HL-60 (cell line): Measurements from ENCODE around the gene PC.

Source experiments
- POLR2AphosphoS5 ChIP-seq: IDR thresholded peaks from 2 replicates; pipeline ENCODE4 v1.6.1; 2012; ENCODE audit warnings: low read depth
- TF ChIP-seq, protein P1 (sequence below): IDR thresholded peaks from one replicate; pipeline ENCODE4 v1.5.1; 2011; ENCODE audit warnings: low read length, control low read depth, inconsistent platforms; ENCODE audit not compliant: insufficient read depth
- TF ChIP-seq, protein P2 (sequence below): IDR thresholded peaks from 2 replicates; pipeline ENCODE4 v1.6.1; 2012; ENCODE audit warnings: low read depth; ENCODE audit not compliant: insufficient replicate concordance

DNA sequence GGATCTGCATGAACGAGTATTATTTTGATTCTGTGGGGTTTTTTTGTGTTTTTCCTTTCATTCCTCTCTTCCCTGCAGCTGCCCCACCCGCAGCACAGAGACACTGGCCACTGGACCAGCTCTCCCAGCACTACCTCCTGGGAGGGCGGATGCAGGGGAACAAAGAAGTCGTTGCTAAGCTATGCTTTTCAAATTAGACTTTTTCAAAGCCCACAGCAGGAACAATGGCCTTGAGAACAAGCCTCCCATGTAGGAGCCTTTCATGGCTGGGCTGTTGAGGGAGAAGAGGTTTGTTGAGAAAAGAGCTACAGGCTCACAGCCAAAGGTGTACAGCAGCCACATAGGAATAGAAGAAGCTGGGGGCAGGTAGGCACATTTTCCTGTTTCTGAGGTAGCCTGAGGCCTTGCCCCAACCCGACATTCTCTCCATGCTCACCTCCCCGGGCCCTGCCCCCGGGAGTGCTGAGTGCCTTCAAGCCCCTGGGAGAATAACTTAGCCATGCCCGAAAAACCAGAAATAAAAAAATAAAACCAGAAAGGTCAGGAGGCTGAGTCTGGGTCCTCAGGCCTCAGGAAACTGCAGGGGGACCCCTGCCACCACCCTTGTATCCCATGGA is 44.2 kb upstream of the PC start:
- no peak for TF ChIP-seq POLR2AphosphoS5
- TF ChIP-seq, protein P1, sequence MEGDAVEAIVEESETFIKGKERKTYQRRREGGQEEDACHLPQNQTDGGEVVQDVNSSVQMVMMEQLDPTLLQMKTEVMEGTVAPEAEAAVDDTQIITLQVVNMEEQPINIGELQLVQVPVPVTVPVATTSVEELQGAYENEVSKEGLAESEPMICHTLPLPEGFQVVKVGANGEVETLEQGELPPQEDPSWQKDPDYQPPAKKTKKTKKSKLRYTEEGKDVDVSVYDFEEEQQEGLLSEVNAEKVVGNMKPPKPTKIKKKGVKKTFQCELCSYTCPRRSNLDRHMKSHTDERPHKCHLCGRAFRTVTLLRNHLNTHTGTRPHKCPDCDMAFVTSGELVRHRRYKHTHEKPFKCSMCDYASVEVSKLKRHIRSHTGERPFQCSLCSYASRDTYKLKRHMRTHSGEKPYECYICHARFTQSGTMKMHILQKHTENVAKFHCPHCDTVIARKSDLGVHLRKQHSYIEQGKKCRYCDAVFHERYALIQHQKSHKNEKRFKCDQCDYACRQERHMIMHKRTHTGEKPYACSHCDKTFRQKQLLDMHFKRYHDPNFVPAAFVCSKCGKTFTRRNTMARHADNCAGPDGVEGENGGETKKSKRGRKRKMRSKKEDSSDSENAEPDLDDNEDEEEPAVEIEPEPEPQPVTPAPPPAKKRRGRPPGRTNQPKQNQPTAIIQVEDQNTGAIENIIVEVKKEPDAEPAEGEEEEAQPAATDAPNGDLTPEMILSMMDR, result no peak
- TF ChIP-seq, protein P2, sequence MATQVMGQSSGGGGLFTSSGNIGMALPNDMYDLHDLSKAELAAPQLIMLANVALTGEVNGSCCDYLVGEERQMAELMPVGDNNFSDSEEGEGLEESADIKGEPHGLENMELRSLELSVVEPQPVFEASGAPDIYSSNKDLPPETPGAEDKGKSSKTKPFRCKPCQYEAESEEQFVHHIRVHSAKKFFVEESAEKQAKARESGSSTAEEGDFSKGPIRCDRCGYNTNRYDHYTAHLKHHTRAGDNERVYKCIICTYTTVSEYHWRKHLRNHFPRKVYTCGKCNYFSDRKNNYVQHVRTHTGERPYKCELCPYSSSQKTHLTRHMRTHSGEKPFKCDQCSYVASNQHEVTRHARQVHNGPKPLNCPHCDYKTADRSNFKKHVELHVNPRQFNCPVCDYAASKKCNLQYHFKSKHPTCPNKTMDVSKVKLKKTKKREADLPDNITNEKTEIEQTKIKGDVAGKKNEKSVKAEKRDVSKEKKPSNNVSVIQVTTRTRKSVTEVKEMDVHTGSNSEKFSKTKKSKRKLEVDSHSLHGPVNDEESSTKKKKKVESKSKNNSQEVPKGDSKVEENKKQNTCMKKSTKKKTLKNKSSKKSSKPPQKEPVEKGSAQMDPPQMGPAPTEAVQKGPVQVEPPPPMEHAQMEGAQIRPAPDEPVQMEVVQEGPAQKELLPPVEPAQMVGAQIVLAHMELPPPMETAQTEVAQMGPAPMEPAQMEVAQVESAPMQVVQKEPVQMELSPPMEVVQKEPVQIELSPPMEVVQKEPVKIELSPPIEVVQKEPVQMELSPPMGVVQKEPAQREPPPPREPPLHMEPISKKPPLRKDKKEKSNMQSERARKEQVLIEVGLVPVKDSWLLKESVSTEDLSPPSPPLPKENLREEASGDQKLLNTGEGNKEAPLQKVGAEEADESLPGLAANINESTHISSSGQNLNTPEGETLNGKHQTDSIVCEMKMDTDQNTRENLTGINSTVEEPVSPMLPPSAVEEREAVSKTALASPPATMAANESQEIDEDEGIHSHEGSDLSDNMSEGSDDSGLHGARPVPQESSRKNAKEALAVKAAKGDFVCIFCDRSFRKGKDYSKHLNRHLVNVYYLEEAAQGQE, result no peak
